Measurements from ENCODE around the gene LTBP3. TPM values are rescaled to one million over a fixed set of nuclear protein-coding genes. Genes with fewer than 3 reads are reported as not detected.

LTBP3 gene
- total and polyA plus RNA-seq, 2 of the 13 experiments (the other 11 are each of a cell fraction or from before 2014, with no cell fraction given) = 12.2 to 68.1 TPM

GRCh38 chr11:65496304-65497140, 61.6 kb downstream of the LTBP3 start (continued):
- TF ChIP-seq ZBTB33 (CRISPR knock-in tag; IDR thresholded peaks at IDR 0.05) (no peak), ZNF747 (CRISPR knock-in tag; IDR thresholded peaks at IDR 0.05; ENCODE audit: borderline replicate concordance) (no peak)

DNA sequence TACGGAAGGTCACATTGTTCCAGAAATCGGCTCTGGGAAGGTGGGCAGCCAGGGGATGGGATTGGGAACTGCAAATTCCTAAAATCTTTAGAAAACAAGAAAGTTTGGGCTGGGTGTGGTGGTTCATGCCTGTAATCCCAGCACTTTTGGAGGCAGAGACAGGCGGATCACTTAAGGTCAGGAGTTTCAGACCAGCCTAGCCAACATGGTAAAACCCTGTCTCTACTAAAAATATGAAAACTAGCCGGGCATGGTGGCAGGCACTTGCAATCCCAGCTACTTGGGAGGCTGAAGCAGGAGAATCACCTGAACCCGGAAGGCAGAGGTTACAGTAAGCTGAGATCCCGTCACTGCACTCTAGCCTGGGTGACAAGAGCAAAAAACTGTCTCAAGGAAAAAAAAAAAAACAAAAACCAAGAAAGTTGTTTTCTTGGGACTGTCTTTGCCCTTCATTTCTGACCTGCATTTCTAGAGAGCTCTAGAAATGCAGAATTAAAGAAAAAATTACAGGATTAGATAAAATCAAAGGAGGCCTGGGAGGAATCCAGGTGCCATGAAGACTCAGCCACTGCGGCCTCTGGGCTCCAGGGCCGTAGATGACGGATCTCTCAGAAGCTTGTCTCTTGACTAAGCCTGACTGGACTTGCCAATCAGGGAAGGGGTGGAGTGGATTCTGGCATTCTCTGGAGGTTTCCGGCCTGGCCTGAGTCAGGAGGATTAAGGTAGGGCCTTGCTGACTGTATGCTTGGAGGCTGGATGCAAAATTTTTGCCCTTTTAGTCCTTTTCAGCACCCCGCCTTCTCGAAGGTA, 64.6 kb downstream of the LTBP3 start:
- Histone ChIP-seq H3K4me2 (ENCODE audit: low read depth, low read length) (peak overlapping the region; percentile 86), H2AFZ (ENCODE audit: low read length) (no peak overlapping the region), H3K27ac (ENCODE audit: extremely low read length, insufficient read depth, low read length) (peak overlapping the region; percentile 48), H3K9ac (ENCODE audit: insufficient read depth, low read depth, low read length) (peak overlapping the region; percentile 49), H3K79me2 (ENCODE audit: insufficient read depth, low read length) (peaks cover 13% of the 10 kb centered on the region), H3K27me3 (ENCODE audit: control insufficient read depth in 1 of 2, insufficient read depth in 2 of 2, low read length in 2 of 2) (no peaks in the 10 kb centered on the region; a peak in 1 of 5 replicates), H3K9me3 (ENCODE audit: low read length) (no peaks in the 10 kb centered on the region), H3K4me1 (ENCODE audit: insufficient read depth, low read length) (peaks cover 75% of the 10 kb centered on the region), H4K20me1 (ENCODE audit: insufficient read depth, low read length) (no peaks in the 10 kb centered on the region), H3K4me3 (replicated peaks in 1 of 3; ENCODE audit: insufficient read depth in 1 of 3, low read depth in 2 of 3, low read length in 3 of 3) (peak overlapping the region; percentile 22 to 55 (median 41); a peak in 5 of 6 replicates), H3K36me3 (replicated peaks in 1 of 2; ENCODE audit: control insufficient read depth in 1 of 2, insufficient read depth in 2 of 2, low read length in 2 of 2) (no peaks in the 10 kb centered on the region)
- DNase-seq (ENCODE audit: low spot score) = peak; percentile 80
- no TSS peak for BruUV-seq (replicated peaks)
- FAIRE-seq = peak; percentile 84
- in situ Hi-C loops (cut with HindIII; ENCODE audit: extremely low pct_ligation_motif_present, low pct_unique_long_range_greater_than_20kb) = no loop called here
- intact Hi-C loops (cut with micrococcal nuclease; ENCODE audit: unreplicated experiment) = no loop called here
- ChIA-PET POLR2A (interaction anchor here (1.1 to 27.3 kb wide), 9 partner anchors 9 to 136 kb away, joined by 3 to 1590 read pairs (median 13); partner anchors contain the start of genes MALAT1 and NEAT1), CTCF (ENCODE audit: low intra/inter-chr PET ratio, low total read pairs) (no interaction called here)
- no peak for ATAC-seq
- 16% methylated on average over 12 of the region's 12 CpGs for WGBS (ENCODE audit: low lambda C conversion rate)
- TF ChIP-seq ZNF260 (CRISPR knock-in tag; IDR thresholded peaks at IDR 0.05; ENCODE audit: borderline replicate concordance, low read depth) (no peak), GRHL1 (CRISPR knock-in tag; conservative IDR thresholded peaks at IDR 0.05) (no peak), ZNF205 (CRISPR knock-in tag; IDR thresholded peaks at IDR 0.05) (no peak), ZFYVE20 (CRISPR knock-in tag; IDR thresholded peaks at IDR 0.05; ENCODE audit: borderline replicate concordance, low read depth) (no peak), BCLAF1 (IDR thresholded peaks at IDR 0.05) (no peak), PTBP1 (IDR thresholded peaks at IDR 0.05; ENCODE audit: low read depth, low read length, poor library complexity, severe bottlenecking) (no peak), ATF4 (CRISPR knock-in tag; IDR thresholded peaks at IDR 0.05) (no peak), SAP130 (CRISPR knock-in tag; IDR thresholded peaks at IDR 0.05; ENCODE audit: low read depth) (peak; percentile 60; the same call in 1 of the 2 replicates), MIER3 (CRISPR knock-in tag; IDR thresholded peaks at IDR 0.05; ENCODE audit: borderline replicate concordance) (no peak)
